NCI-H524 treated with DMSO at 0.1 percent for 48 hours (cell line): ENCODE results near the gene TEX2.

Experiments
- DNase-seq: peaks from one replicate; lab custom pipeline; 2025; lab: John Stamatoyannopoulos, UW

TEX2 gene

DNA sequence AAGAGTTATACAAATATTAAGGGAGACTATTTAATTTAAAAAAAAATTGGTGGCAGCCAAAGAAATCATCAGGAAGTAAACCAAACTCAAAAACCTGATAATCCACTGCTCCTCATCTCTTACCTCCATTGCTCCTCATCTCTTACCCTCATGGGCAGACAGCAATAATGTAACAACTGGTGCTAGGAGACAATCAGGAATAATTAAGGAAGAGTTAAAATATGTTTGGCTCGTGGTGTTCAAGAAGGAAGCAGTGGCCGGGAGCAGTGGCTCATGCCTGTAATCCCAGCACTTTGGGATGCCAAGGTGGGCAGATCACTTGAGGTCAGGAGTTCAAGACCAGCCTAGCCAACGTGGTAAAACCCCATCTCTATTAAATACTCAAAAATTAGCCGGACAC lies 151.2 kb downstream of the TEX2 start:
- DNase-seq: no peak

DNA sequence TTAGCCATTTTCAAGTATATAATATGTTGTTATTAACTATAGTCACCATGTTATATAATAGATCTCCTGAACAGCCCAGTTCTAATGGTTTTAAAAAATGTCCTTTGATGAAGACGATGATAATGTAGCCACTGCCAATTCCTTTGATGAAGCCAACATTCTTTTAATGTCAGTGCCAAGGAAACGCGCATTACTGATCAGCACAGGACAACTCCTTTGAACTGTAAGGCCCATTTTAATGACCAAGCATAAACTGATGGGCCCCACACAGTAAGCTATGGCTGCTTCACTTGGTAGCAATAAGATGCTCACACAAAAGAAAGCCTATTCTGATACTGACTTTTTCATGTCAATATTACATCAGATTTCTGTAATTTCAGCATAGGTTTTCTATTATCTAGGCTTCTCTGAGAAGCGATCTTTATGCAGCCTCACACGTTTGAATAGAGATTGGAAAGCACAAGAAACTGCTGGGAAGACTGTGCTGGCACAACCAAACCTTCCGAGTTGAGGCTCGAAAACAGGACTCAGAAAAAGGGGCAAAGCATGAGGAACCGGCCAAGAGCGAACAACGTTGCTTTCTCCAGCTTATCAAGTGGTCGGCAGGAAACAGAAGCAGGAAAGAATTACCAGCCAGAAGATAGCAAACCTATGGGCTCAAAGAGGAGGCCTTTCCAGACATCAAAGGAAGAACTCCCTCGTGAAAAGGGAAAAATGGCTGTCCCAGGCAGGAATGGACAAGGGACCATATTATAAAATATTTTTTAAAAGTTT lies 152.5 kb downstream of the TEX2 start:
- DNase-seq: no peak

DNA sequence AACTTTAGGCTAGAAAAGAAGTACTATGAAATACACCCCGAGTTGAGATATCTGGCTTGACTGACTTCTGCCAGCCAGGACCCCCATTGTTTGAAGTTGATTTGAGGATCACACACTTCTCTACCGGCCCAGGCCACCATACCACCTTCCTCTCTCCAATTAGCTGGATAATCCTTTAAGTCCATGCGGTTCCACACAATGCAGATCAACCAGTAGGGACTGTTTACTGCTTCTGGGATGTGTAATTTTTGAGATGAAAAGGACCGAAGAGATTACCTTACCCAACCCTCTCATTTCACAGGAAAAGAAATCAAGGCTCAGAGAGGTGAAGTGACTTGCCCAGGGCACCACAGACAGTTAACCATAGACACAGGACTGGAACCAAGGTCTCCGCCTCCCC lies 153.7 kb downstream of the TEX2 start:
- DNase-seq: no peak

DNA sequence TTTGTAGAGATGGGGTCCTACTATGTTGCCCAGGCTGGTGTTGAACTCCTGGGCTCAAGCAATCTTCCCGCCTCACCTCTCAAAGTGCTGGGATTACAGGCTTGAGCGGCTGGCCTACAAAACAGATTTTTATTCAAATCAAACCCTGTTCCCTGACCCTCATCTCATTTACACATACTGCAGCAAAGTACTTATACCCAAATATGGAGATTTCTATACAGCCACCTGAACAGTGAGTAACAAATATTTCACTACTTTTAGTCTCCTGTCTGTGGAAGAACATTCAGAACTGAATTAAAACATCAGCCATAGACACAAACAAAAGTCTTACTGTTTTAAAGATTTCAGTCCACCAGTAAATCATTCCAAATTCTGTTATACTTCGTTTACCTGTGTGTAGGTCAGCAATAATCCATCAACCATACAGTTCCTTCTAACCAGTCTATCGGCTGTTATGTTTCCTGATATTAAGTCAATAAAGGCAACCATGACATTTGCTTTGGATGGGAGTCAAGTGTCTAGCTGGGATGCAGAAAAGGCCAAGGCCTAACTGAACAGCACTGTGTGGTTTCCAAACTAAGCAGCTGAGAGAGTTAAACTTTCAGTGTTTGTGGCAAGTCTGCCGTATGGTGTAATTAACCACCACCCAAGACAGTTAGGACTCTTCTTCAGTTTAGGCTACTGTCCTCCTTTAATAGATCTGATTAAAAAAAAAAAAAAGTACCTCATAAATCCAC lies 155.4 kb downstream of the TEX2 start:
- DNase-seq: no peak

DNA sequence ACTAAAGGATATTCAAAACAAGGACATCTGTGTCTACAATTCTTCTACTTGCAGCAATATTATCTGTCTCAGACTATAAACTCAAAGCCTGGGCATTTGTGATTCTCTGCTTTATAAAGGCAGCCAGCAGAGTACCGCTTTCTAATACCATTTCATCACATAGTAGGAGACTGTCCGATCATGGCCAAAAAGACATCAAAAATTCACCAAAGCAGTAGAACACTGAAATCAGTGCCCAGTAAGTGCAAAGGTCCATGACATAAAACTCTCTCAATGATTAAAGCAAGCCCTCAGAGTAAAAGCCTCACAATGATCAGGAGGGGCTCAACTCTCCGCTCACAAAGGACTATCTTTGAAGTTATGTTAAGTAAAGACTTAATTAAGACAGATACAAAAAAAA lies 156.1 kb downstream of the TEX2 start:
- no peak for DNase-seq

DNA sequence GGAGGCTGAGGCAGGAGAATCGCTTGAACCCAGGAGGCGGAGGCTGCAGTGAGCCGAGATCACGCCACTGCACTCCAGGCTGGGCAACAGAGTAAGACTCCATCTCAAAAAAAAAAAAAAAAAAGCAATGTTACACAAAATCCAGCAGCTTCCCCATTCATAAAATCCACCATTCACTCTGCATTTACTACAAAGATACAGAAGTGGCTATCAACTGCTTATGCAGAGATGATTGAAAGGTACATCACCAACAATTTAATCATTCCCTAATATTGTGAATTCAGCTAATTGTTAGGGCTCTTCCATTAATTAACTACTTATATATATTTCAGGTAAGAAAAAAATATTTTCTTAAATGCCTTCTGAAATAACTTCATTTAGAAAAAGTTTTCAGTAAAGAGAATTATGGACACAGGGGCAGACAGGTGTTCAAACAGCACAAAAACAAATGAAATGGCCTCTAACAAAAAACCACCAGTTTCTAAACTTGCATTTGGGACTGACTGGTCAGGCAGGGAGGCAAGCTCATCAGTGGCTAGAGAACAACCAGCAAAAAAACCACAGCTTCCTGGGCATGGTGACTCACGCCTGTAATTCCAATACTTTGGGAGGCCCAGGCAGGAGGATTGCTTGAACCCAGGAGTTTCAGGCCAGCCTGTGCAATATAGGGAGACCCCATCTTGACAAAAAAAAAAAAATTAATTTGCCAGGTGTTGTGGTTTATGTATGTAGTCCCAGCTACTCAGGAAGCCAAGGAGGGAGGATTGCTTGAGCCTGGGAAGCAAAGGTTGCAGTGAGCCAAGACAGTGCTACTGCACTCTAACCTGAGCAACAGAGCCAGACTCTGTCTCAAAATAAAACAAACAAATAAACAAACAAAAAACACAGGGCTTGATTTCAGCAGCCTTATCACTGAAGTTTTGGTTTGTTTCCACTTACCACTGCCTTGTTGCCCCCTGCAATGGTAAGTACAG lies 159.4 kb downstream of the TEX2 start:
- no peak for DNase-seq

DNA sequence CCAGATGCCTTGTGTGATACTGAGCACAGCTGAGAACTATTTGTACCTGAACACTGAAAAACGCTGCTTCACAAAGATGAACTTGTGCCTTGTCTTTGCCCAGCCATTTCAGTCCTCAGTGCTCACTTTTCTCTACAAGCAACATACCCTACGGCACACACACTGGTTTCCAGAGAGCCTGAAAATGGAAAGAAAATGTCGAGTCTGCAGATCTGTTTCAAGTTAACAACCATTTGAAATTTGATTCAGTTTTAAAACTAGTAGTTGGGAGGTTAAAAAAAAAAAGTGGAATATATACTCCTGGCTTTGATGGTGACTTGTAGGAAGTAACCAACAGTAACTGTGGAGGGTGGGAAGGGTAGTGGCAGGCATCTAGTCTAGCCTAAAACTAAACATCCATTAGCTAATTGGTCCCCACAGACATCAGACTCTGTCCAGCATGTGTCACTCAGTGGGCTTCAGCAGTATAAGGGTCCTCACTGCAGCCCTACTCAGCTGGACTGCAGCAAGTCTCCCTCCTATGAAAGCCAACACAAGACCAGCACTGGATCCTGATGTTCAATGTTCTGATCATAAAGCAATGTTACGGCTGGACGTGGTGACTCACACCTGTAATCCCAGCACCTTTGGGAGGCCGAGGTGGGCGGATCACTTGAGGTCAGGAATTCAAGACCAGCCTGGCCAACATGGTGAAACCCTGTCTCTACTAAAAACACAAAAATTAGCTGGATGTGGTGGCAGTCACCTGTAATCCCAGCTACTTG lies 160.3 kb downstream of the TEX2 start:
- DNase-seq: no peak

DNA sequence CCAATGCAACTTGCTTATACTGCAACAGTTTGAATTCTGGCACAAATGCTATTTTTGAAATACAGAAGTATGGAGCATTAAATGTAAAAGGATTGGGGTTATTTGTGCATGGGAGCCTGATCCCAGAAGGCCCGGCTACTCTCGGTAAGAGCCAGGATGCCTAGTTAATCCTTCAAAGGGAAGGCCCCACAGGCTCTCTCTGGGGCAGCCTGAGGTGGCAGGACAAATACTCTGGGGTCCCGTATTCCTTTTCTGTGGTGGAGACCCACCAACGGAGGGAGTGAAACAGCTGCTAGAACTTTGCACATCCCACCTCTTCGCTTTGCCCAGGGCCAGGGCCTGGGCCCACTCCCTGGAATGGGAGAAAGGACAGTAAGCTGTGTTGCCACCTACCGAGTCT lies 163.5 kb downstream of the TEX2 start:
- no peak for DNase-seq
